Duodenal mucosa (tissue), 2 donors: ENCODE results near the gene SEC24A.
"Not testable (repeated sequence)": the region's sequence is repeated elsewhere in the genome, so short reads cannot be mapped to it uniquely, and the experiment has no call there.

ENCODE experiments used
- H3K27ac ChIP-seq: one replicate; pipeline ENCODE4 v1.7.0; 2013; ENCODE audit warnings: low read depth, low read length
- H3K27me3 ChIP-seq, 2 donors: one replicate each; pipeline ENCODE4 v1.7.0; 2013; ENCODE audit warnings: low read length in 2 of 2, control low read depth in 1 of 2; ENCODE audit not compliant: insufficient read depth in 2 of 2, control insufficient read depth in 1 of 2
- H3K36me3 ChIP-seq, 2 donors: one replicate each; pipeline ENCODE4 v1.7.0; 2013; ENCODE audit warnings: low read length in 2 of 2, control low read depth in 1 of 2; ENCODE audit not compliant: insufficient read depth in 2 of 2, control insufficient read depth in 1 of 2
- H3K4me1 ChIP-seq, 2 donors: one replicate each; pipeline ENCODE4 v1.7.0; 2013; ENCODE audit warnings: low read length in 2 of 2, control low read depth in 1 of 2; ENCODE audit not compliant: insufficient read depth in 2 of 2, control insufficient read depth in 1 of 2
- H3K4me3 ChIP-seq, 2 donors: one replicate each; pipeline ENCODE4 v1.7.0; 2013; ENCODE audit warnings: low read length in 2 of 2, low read depth in 1 of 2
- H3K9ac ChIP-seq, 2 donors: one replicate each; pipeline ENCODE4 v1.7.0; 2013; ENCODE audit warnings: low read length in 2 of 2, low read depth in 1 of 2
- H3K9me3 ChIP-seq, 2 donors: one replicate each; pipeline ENCODE4 v1.7.0; 2013; ENCODE audit warnings: low read length in 2 of 2, control low read depth in 1 of 2; ENCODE audit not compliant: control insufficient read depth in 1 of 2

SEC24A gene

GRCh38 chr5:134648425-134649162, at the start of gene SEC24A:
Gene SEC24A, plus strand, starts transcription at chr5:134648785. Its CDS starts 292 bp downstream, at chr5:134649077.
- Histone ChIP-seq H3K9ac (peak within 1 kb of the TSS; percentile 99 to 100), H3K27ac (peak within 1 kb of the TSS; percentile 95), H3K36me3 (peaks cover 0 to 4% of the 10 kb centered on the region in 2 donors), H3K4me1 (peaks cover 4 to 8% of the 10 kb centered on the region in 2 donors), H3K9me3 (no peaks in the 10 kb centered on the region), H3K4me3 (peak within 1 kb of the TSS; percentile 96 to 99), H3K27me3 (no peaks in the 10 kb centered on the region)

- H3K27ac ChIP-seq, H3K27me3 ChIP-seq, H3K4me3 ChIP-seq, H3K9me3 ChIP-seq, H3K4me1 ChIP-seq, H3K9ac ChIP-seq: not testable (repeated sequence)
- peaks cover 4 to 13% of the 10 kb centered on the region in 2 donors for H3K36me3 ChIP-seq
These were observed 48.8 kb upstream of the SEC24A start for GRCh38 chr5:134599820-134600219.

- peaks cover 0 to 9% of the 10 kb centered on the region in 2 donors for H3K4me1 ChIP-seq
- no peak overlapping the region for H3K4me3 ChIP-seq
- H3K27me3 ChIP-seq = no peaks in the 10 kb centered on the region
- no peak overlapping the region for H3K27ac ChIP-seq
- H3K36me3 ChIP-seq = peaks cover 4 to 17% of the 10 kb centered on the region in 2 donors
- no peak overlapping the region for H3K9ac ChIP-seq
- no peaks in the 10 kb centered on the region for H3K9me3 ChIP-seq
These were observed 48.0 kb upstream of the SEC24A start for GRCh38 chr5:134600600-134600999.

GRCh38 chr5:134603059-134603458, 45.5 kb upstream of the SEC24A start:
- Histone ChIP-seq H3K9ac (no peak overlapping the region), H3K36me3 (peaks cover 21 to 40% of the 10 kb centered on the region in 2 donors), H3K27ac (no peak overlapping the region), H3K9me3 (no peaks in the 10 kb centered on the region), H3K4me1 (peaks cover 0 to 9% of the 10 kb centered on the region in 2 donors), H3K4me3 (no peak overlapping the region), H3K27me3 (no peaks in the 10 kb centered on the region)

- Histone ChIP-seq H3K4me3 (no peak overlapping the region), H3K4me1 (peaks cover 12 to 21% of the 10 kb centered on the region in 2 donors), H3K9ac (no peak overlapping the region), H3K36me3 (peaks cover 32 to 55% of the 10 kb centered on the region in 2 donors), H3K27me3 (no peaks in the 10 kb centered on the region), H3K9me3 (no peaks in the 10 kb centered on the region), H3K27ac (no peak overlapping the region)
These were observed 43.7 kb upstream of the SEC24A start for GRCh38 chr5:134604908-134605307.

GRCh38 chr5:134606726-134607125, 41.9 kb upstream of the SEC24A start:
- Histone ChIP-seq H3K27me3 (no peaks in the 10 kb centered on the region), H3K27ac (no peak overlapping the region), H3K36me3 (peaks cover 39 to 65% of the 10 kb centered on the region in 2 donors), H3K4me3 (no peak overlapping the region), H3K9ac (no peak overlapping the region), H3K9me3 (no peaks in the 10 kb centered on the region), H3K4me1 (peaks cover 12 to 24% of the 10 kb centered on the region in 2 donors)

GRCh38 chr5:134608555-134608954, 40.0 kb upstream of the SEC24A start:
- H3K4me3 ChIP-seq = no peak overlapping the region
- H3K9me3 ChIP-seq = no peaks in the 10 kb centered on the region
- no peaks in the 10 kb centered on the region for H3K27me3 ChIP-seq
- H3K27ac ChIP-seq = peak overlapping the region; percentile 4
- no peak overlapping the region for H3K9ac ChIP-seq
- H3K36me3 ChIP-seq = peaks cover 37 to 68% of the 10 kb centered on the region in 2 donors
- peaks cover 12 to 24% of the 10 kb centered on the region in 2 donors for H3K4me1 ChIP-seq

GRCh38 chr5:134609232-134609851, 39.2 kb upstream of the SEC24A start:
- H3K27me3 ChIP-seq = no peaks in the 10 kb centered on the region
- no peaks in the 10 kb centered on the region for H3K9me3 ChIP-seq
- H3K9ac ChIP-seq = no peak overlapping the region
- peaks cover 37 to 70% of the 10 kb centered on the region in 2 donors for H3K36me3 ChIP-seq
- peak overlapping the region; percentile 4 for H3K27ac ChIP-seq
- H3K4me3 ChIP-seq = no peak overlapping the region
- H3K4me1 ChIP-seq = peaks cover 12 to 24% of the 10 kb centered on the region in 2 donors

- Histone ChIP-seq H3K9ac (no peak overlapping the region), H3K9me3 (no peaks in the 10 kb centered on the region), H3K27me3 (no peaks in the 10 kb centered on the region), H3K36me3 (peaks cover 36 to 65% of the 10 kb centered on the region in 2 donors), H3K27ac (no peak overlapping the region), H3K4me3 (no peak overlapping the region), H3K4me1 (peaks cover 12 to 16% of the 10 kb centered on the region in 2 donors)
These were observed 37.9 kb upstream of the SEC24A start for GRCh38 chr5:134610725-134611124.

GRCh38 chr5:134611515-134611914, 37.1 kb upstream of the SEC24A start:
- peaks cover 12 to 16% of the 10 kb centered on the region in 2 donors for H3K4me1 ChIP-seq
- peaks cover 30 to 60% of the 10 kb centered on the region in 2 donors for H3K36me3 ChIP-seq
- no peak overlapping the region for H3K27ac ChIP-seq
- no peak overlapping the region for H3K9ac ChIP-seq
- H3K4me3 ChIP-seq = no peak overlapping the region
- no peaks in the 10 kb centered on the region for H3K9me3 ChIP-seq
- H3K27me3 ChIP-seq = no peaks in the 10 kb centered on the region
